Cardiac ventricle fibroblast (primary cell): ENCODE results near the gene CX3CL1. TPM values are rescaled to one million over a fixed set of nuclear protein-coding genes. Genes with fewer than 3 reads are reported as not detected.

Experiments used
- total RNA-seq: library from RNA; depleted of rRNA; stranded (reverse); fragments of >200 nt; gene quantifications from 2 replicates; pipeline ENCODE4 v1.2.3, GENCODE V29; 2015

The CX3CL1 gene
- 3.4 and 5.6 TPM in 2 replicates for total RNA-seq

DNA sequence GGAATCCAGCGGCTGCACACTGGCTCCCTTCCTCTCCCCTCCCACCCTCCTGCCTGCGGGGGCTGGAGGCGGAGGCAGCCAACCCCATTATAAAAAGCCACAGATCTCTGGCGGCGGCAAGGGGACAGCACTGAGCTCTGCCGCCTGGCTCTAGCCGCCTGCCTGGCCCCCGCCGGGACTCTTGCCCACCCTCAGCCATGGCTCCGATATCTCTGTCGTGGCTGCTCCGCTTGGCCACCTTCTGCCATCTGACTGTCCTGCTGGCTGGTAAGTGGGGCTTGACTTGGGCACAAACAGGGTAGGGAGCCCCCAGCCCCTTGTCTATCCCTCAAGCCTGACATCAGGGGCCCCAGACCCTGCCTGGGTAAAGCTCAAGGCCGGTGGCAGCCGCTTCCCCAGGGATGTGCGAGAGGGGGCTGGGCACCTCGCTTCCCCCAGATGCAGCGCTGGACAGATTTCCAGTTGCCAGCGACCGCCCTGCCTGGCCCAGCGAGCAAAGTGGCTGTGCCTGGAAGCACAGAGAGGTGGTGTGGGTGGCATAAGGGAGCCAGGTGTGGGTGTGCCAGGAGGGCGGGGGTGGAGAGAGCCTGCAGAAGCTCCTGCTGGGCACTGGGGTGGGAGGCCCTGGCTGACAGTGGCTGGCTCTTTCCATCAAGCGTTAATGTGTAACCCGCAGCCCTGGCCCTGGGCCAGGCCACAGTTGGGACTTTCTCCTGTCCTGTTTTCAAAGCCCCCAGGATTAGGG is at the start of gene CX3CL1:
Gene CX3CL1 (plus strand): TSS at position 119 of the 745 bp plus-strand sequence. CDS start 79 bp downstream, at position 198.

GRCh38 chr16:57358527-57359095 is 13.7 kb upstream of the CX3CL1 start, which contains the start of gene CCL22:
Gene CCL22 (plus strand): TSS chr16:57358783. CDS start chr16:57358817, 34 bp downstream.

GRCh38 chr16:57403965-57404817 is 31.9 kb downstream of the CX3CL1 start, which contains the start of gene CCL17:
Gene CCL17 (plus strand): TSS chr16:57404767. CDS start chr16:57413933, 9,166 bp downstream.

Other genes starting within 250 kb of the CX3CL1 start
- gene PSME3IP1, start 186.5 kb upstream of the CX3CL1 start, total RNA-seq: 51.5 and 55.9 TPM in 2 replicates
- 24.0 and 30.1 TPM in 2 replicates for gene RSPRY1, start 186.2 kb upstream of the CX3CL1 start, total RNA-seq
- gene ARL2BP, start 127.2 kb upstream of the CX3CL1 start, total RNA-seq: 50.4 and 69.6 TPM in 2 replicates
- 0.20 and 0.37 TPM in 2 replicates for gene PLLP, start 87.8 kb upstream of the CX3CL1 start, total RNA-seq
- not detected in 2 replicates for gene CCL22, start 13.7 kb upstream of the CX3CL1 start, total RNA-seq
- not detected in 2 replicates for gene CCL17, start 32.3 kb downstream of the CX3CL1 start, total RNA-seq
- 22.4 and 22.9 TPM in 2 replicates for gene CIAPIN1, start 74.9 kb downstream of the CX3CL1 start, total RNA-seq
- 28.6 and 29.6 TPM in 2 replicates for gene COQ9, start 75.0 kb downstream of the CX3CL1 start, total RNA-seq
- gene POLR2C, start 90.2 kb downstream of the CX3CL1 start, total RNA-seq: 60.8 and 73.7 TPM in 2 replicates
- 39.1 and 54.1 TPM in 2 replicates for gene DOK4, start 114.0 kb downstream of the CX3CL1 start, total RNA-seq
- 22.7 and 23.3 TPM in 2 replicates for gene CCDC102A, start 164.1 kb downstream of the CX3CL1 start, total RNA-seq
- gene ADGRG5, start 170.2 kb downstream of the CX3CL1 start, total RNA-seq: not detected in 2 replicates